ENCODE results near the gene CCIN. TPM values are rescaled to one million over a fixed set of nuclear protein-coding genes. Genes with fewer than 3 reads are reported as not detected.
"Not testable (repeated sequence)": the region's sequence is repeated elsewhere in the genome, so short reads cannot be mapped to it uniquely, and the experiment has no call there.

Gene CCIN
- total RNA-seq, 2 donors from 2014 or later, result 0.32 TPM; not detected in 1

- Histone ChIP-seq H3K27ac (peak overlapping the region; percentile 68), H3K4me1 (peaks cover 23% of the 10 kb centered on the region), H3K27me3 (no peaks in the 10 kb centered on the region), H3K4me3 (no peak overlapping the region), H3K9me3 (no peaks in the 10 kb centered on the region), H3K9ac (ENCODE audit: low read depth in 2 of 2, low read length in 2 of 2) (no peak overlapping the region), H3K36me3 (no peaks in the 10 kb centered on the region)
- no peak for TF ChIP-seq CTCF (IDR thresholded peaks at IDR 0.05)
- DNase-seq, result peak; percentile 54
- intact Hi-C loops (cut with DNase I), result no loop called here
These were observed 43.9 kb upstream of the CCIN start for GRCh38 chr9:36125062-36125855.

GRCh38 chr9:36126016-36126730 lies 43.0 kb upstream of the CCIN start:
- H3K27ac ChIP-seq, result peak overlapping the region; percentile 68
- H3K9ac ChIP-seq (ENCODE audit: low read depth in 2 of 2, low read length in 2 of 2), result peak overlapping the region in 1 of 2 donors; percentile 59
- peaks cover 23% of the 10 kb centered on the region for H3K4me1 ChIP-seq
- H3K27me3 ChIP-seq, result no peaks in the 10 kb centered on the region
- no peaks in the 10 kb centered on the region for H3K9me3 ChIP-seq
- intact Hi-C loops (cut with DNase I), result no loop called here
- TF ChIP-seq CTCF (IDR thresholded peaks at IDR 0.05), result no peak
- peak; percentile 82 for DNase-seq
- no peaks in the 10 kb centered on the region for H3K36me3 ChIP-seq
- no peak overlapping the region for H3K4me3 ChIP-seq

DNA sequence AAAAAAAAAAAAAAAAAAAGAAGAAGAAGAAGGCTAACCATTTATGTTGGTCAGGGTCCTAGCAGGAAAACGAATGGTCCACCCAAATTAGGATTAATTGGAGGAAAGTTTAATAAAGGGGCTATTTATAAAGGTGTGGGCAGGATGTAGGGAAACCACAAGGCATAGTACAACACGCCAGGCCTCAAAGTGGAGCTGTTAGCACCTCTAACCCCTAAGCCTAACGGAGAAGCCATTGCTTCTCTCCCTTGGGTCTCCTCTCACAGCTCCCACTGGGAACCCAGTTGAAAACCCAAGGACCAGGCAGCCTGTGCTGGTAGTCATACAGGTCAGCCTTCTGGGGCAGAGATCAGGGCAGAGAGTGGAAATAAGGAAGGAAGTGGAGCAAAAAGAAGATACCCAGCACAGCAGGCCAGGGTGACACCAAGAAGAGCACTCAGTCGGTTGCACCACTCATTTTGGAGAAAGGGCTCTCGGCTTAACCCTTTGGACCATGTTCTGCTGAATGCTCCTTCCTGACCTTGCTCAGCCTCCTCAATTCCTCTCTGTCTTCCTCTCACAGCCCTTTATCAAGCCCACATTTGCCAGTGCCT lies 41.4 kb upstream of the CCIN start:
- Histone ChIP-seq H3K9ac (ENCODE audit: low read depth in 2 of 2, low read length in 2 of 2) (peak overlapping the region in 1 of 2 donors; percentile 41), H3K27ac (peak overlapping the region; percentile 68), H3K27me3 (no peaks in the 10 kb centered on the region), H3K4me3 (no peak overlapping the region), H3K36me3 (no peaks in the 10 kb centered on the region), H3K4me1 (peaks cover 23% of the 10 kb centered on the region), H3K9me3 (no peaks in the 10 kb centered on the region)
- DNase-seq, result no peak
- no peak for TF ChIP-seq CTCF (IDR thresholded peaks at IDR 0.05)
- intact Hi-C loops (cut with DNase I), result no loop called here

GRCh38 chr9:36128349-36128748 lies 40.8 kb upstream of the CCIN start:
- H3K27ac ChIP-seq, result no peak overlapping the region
- peak overlapping the region in 1 of 2 donors; percentile 41 for H3K9ac ChIP-seq (ENCODE audit: low read depth in 2 of 2, low read length in 2 of 2)
- peaks cover 23% of the 10 kb centered on the region for H3K4me1 ChIP-seq
- intact Hi-C loops (cut with DNase I), result no loop called here
- no peak overlapping the region for H3K4me3 ChIP-seq
- no peak for TF ChIP-seq CTCF (IDR thresholded peaks at IDR 0.05)
- no peaks in the 10 kb centered on the region for H3K36me3 ChIP-seq
- H3K9me3 ChIP-seq, result no peaks in the 10 kb centered on the region
- no peaks in the 10 kb centered on the region for H3K27me3 ChIP-seq
- DNase-seq, result no peak

- H3K4me1 ChIP-seq, result peaks cover 23% of the 10 kb centered on the region
- no peak overlapping the region for H3K4me3 ChIP-seq
- H3K27ac ChIP-seq, result no peak overlapping the region
- DNase-seq, result no peak
- no peaks in the 10 kb centered on the region for H3K36me3 ChIP-seq
- H3K9me3 ChIP-seq, result no peaks in the 10 kb centered on the region
- no peak overlapping the region for H3K9ac ChIP-seq (ENCODE audit: low read depth in 2 of 2, low read length in 2 of 2)
- H3K27me3 ChIP-seq, result no peaks in the 10 kb centered on the region
- no peak for TF ChIP-seq CTCF (IDR thresholded peaks at IDR 0.05)
- intact Hi-C loops (cut with DNase I), result no loop called here
These were observed 40.0 kb upstream of the CCIN start for GRCh38 chr9:36129139-36129538.

DNA sequence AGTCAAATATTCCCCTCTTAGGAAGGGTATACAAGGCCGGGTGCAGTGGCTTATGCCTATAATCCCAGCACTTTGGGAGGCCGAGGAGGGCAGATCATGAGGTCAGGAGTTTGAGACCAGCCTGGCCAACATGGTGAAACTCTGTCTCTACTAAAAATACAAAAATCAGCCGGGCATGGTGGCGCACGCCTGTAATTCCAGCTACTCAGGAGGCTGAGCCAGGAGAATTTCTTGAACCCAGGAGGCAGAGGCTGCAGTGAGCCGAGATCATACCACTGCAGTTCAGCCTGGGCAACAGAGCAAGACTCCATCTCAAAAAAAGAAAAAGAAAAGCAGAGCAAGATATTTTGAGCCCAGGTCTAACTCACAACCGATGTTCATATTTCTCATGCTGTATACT lies 37.5 kb upstream of the CCIN start:
- H3K9ac ChIP-seq (ENCODE audit: low read depth in 2 of 2, low read length in 2 of 2); H3K4me3 ChIP-seq; H3K36me3 ChIP-seq; intact Hi-C loops (cut with DNase I); H3K27me3 ChIP-seq; H3K9me3 ChIP-seq; DNase-seq; H3K27ac ChIP-seq: not testable (repeated sequence)
- peaks cover 13% of the 10 kb centered on the region for H3K4me1 ChIP-seq
